Loucy (cell line): Measurements from ENCODE around the gene DISP3.

Experiments
- H2AFZ ChIP-seq: fragments of 200-600 bp; sonication (generic); 2 replicates; pipeline ENCODE4 v1.6.0; 2016; ENCODE audit warnings: antibody characterized with exemption, mild to moderate bottlenecking, low read length, moderate library complexity
- H3F3A ChIP-seq: fragments of 200-600 bp; 2 replicates; pipeline ENCODE4 v1.6.0; 2016; ENCODE audit warnings: antibody characterized with exemption, low read depth, mild to moderate bottlenecking
- H3K27me3 ChIP-seq: fragments of 200-600 bp; sonication (generic); 2 replicates; pipeline ENCODE4 v1.6.1; 2014; ENCODE audit warnings: low read length, mild to moderate bottlenecking; ENCODE audit not compliant: insufficient read depth, poor library complexity, severe bottlenecking
- H3K36me3 ChIP-seq: fragments of 200-600 bp; sonication (generic); 2 replicates; pipeline ENCODE4 v1.6.1; 2016; ENCODE audit warnings: low read length; ENCODE audit not compliant: insufficient read depth
- H3K4me1 ChIP-seq: fragments of 200-600 bp; sonication (generic); 2 replicates; pipeline ENCODE4 v1.5.1; 2014; ENCODE audit warnings: low read length, mild to moderate bottlenecking; ENCODE audit not compliant: insufficient read depth, poor library complexity, severe bottlenecking
- H3K4me2 ChIP-seq: fragments of 200-600 bp; sonication (generic); 2 replicates; pipeline ENCODE4 v1.6.0; 2014; ENCODE audit warnings: antibody characterized with exemption, low read length, low read depth, mild to moderate bottlenecking; ENCODE audit not compliant: poor library complexity, severe bottlenecking
- H3K4me3 ChIP-seq: fragments of 200-600 bp; sonication (generic); 2 replicates; pipeline ENCODE4 v1.5.1; 2014; ENCODE audit warnings: low read length, mild to moderate bottlenecking, mixed read lengths; ENCODE audit not compliant: poor library complexity, severe bottlenecking
- H3K79me2 ChIP-seq: fragments of 200-600 bp; sonication (generic); 2 replicates; pipeline ENCODE4 v1.6.1; 2014; ENCODE audit warnings: low read length; ENCODE audit not compliant: insufficient read depth
- H3K9ac ChIP-seq: fragments of 200-600 bp; sonication (generic); 2 replicates; pipeline ENCODE4 v1.6.0; 2014; ENCODE audit warnings: mild to moderate bottlenecking, low read depth, low read length, moderate library complexity; ENCODE audit not compliant: poor library complexity, severe bottlenecking
- H3K9me2 ChIP-seq: fragments of 200-600 bp; sonication (generic); replicated peaks from 2 replicates; pipeline ENCODE4 v1.6.1; 2016; ENCODE audit warnings: low read depth, low read length, mixed read lengths
- H3K9me3 ChIP-seq: fragments of 200-600 bp; sonication (generic); 2 replicates; pipeline ENCODE4 v1.6.1; 2014; ENCODE audit warnings: mild to moderate bottlenecking, antibody characterized with exemption, low read length, low read depth; ENCODE audit not compliant: insufficient read depth
- H4K20me1 ChIP-seq: fragments of 200-600 bp; sonication (generic); 2 replicates; pipeline ENCODE4 v1.6.0; 2014; ENCODE audit warnings: antibody characterized with exemption, low read length, mild to moderate bottlenecking; ENCODE audit not compliant: insufficient read depth, poor library complexity, severe bottlenecking
- CTCF ChIP-seq: fragments of 200-600 bp; sonication (generic); conservative IDR thresholded peaks from 2 replicates; pipeline ENCODE4 v1.5.1; 2014; ENCODE audit warnings: mild to moderate bottlenecking, antibody characterized with exemption, low read length
- EZH2phosphoT487 ChIP-seq: fragments of 200-600 bp; IDR thresholded peaks from 2 replicates; pipeline ENCODE4 v1.6.1; 2018; ENCODE audit warnings: antibody characterized with exemption, mild to moderate bottlenecking, moderate library complexity, borderline replicate concordance

The DISP3 gene

DNA sequence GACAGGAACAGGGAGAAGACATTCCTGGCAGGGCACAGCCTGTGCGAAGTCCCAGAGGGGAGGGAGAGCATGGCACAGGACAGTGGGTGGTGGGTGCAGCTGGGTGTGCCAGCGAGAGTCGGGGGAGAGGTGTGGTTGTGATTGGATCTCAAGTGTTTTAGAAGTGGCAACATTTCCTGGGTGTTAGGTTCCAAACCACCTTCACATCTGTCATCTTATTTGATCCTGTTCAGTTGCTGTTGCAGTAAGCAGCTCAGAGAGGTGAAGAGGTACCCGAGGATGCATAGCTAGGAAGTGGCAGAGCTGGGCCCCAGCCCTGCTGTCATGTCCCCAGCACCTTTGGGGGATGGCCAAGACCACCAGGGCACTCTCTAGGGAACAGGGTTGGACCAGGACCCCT lies 22.0 kb upstream of the DISP3 start:
- H3K4me1 ChIP-seq = no peaks in the 10 kb centered on the region
- TF ChIP-seq EZH2phosphoT487 = no peak
- no peak for TF ChIP-seq CTCF

GRCh38 chr1:11458811-11459275 lies 20.1 kb upstream of the DISP3 start:
- H3K4me3 ChIP-seq = no peak overlapping the region
- H3K4me2 ChIP-seq = no peak overlapping the region
- no peaks in the 10 kb centered on the region for H3K9me3 ChIP-seq
- no peak for TF ChIP-seq CTCF
- TF ChIP-seq EZH2phosphoT487 = no peak
- H3K9ac ChIP-seq = no peak overlapping the region
- H2AFZ ChIP-seq = no peak overlapping the region
- H3K4me1 ChIP-seq = no peaks in the 10 kb centered on the region
- no peaks in the 10 kb centered on the region for H3K9me2 ChIP-seq
- H3K36me3 ChIP-seq = no peaks in the 10 kb centered on the region
- H3K79me2 ChIP-seq = no peaks in the 10 kb centered on the region
- no peaks in the 10 kb centered on the region for H3K27me3 ChIP-seq
- no peaks in the 10 kb centered on the region for H4K20me1 ChIP-seq
- H3F3A ChIP-seq = no peaks in the 10 kb centered on the region

More for the DNA sequence above, 22.0 kb upstream of the DISP3 start:
- no peaks in the 10 kb centered on the region for H3K9me3 ChIP-seq
- H3K9me2 ChIP-seq = no peaks in the 10 kb centered on the region
- no peaks in the 10 kb centered on the region for H3K79me2 ChIP-seq
- H4K20me1 ChIP-seq = no peaks in the 10 kb centered on the region
- no peak overlapping the region for H3K4me3 ChIP-seq
- no peak overlapping the region for H3K9ac ChIP-seq
- no peak overlapping the region for H2AFZ ChIP-seq
- no peaks in the 10 kb centered on the region for H3K36me3 ChIP-seq
- H3K4me2 ChIP-seq = no peak overlapping the region
- no peaks in the 10 kb centered on the region for H3K27me3 ChIP-seq
- H3F3A ChIP-seq = no peaks in the 10 kb centered on the region

DNA sequence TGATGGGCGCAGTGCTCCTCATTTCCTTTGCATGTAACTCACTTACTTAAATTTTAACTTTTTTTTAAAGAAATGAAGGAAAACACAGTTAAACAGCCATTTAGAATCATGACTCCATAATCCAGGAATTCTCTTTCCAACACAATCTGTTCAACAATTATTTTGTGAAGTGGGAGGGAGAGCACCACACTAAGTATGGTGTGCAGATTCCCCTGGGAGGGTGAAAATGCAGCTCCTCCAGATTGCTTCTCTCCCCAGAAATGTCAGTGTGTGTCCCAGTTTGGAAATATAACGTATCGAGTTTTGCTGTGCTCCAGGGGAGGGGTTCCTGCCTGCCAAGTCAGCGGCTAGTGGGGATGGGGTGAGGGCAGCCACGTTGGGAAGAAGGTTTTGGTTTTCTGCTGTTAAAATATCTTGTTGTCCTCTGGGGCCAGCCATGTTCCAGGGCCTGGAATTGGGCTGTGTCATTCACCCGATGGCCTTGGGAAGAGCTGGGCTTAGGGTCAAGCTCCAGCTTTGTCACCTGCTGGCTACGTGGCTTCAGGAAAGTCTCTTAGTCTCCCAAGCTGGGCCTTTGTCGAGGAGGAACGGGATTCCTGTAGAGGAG lies 17.3 kb upstream of the DISP3 start:
- Histone ChIP-seq H3K79me2 (no peaks in the 10 kb centered on the region), H3K4me3 (no peak overlapping the region), H4K20me1 (no peaks in the 10 kb centered on the region), H3K36me3 (no peaks in the 10 kb centered on the region), H3K9me3 (no peaks in the 10 kb centered on the region), H3F3A (no peaks in the 10 kb centered on the region), H3K4me1 (no peaks in the 10 kb centered on the region), H3K27me3 (no peaks in the 10 kb centered on the region), H3K4me2 (no peak overlapping the region), H2AFZ (no peak overlapping the region), H3K9me2 (no peaks in the 10 kb centered on the region), H3K9ac (no peak overlapping the region)
- TF ChIP-seq CTCF = no peak
- no peak for TF ChIP-seq EZH2phosphoT487
